NCI-H526 treated with DMSO at 0.1 percent for 48 hours (cell line): ENCODE results near the gene PIP5K1A.
"Not testable (repeated sequence)": the region's sequence is repeated elsewhere in the genome, so short reads cannot be mapped to it uniquely, and the experiment has no call there.

Experiments
- DNase-seq: peaks from one replicate; lab custom pipeline; 2025; lab: John Stamatoyannopoulos, UW

Gene PIP5K1A

DNA sequence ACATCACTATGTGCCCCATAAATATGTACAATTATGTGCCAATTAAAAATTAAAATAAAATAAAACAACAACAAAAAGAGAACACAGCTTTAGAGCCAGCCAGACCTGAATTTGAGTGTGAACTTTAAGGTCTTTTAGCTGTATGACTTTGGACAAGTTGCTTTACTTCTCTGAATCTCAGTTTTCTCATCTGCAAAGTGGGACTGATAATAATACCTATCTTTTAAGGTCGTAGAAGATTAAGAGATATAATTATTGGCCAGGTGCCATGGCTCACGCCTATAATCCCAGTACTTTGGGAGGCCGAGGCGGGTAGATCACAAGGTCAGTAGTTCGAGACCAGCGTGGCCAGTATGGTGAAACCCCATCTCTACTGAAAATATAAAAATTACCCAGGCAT, 5.0 kb upstream of the PIP5K1A start:
- DNase-seq: no peak

GRCh38 chr1:151193856-151194255, 4.5 kb upstream of the PIP5K1A start:
- DNase-seq: no peak

DNA sequence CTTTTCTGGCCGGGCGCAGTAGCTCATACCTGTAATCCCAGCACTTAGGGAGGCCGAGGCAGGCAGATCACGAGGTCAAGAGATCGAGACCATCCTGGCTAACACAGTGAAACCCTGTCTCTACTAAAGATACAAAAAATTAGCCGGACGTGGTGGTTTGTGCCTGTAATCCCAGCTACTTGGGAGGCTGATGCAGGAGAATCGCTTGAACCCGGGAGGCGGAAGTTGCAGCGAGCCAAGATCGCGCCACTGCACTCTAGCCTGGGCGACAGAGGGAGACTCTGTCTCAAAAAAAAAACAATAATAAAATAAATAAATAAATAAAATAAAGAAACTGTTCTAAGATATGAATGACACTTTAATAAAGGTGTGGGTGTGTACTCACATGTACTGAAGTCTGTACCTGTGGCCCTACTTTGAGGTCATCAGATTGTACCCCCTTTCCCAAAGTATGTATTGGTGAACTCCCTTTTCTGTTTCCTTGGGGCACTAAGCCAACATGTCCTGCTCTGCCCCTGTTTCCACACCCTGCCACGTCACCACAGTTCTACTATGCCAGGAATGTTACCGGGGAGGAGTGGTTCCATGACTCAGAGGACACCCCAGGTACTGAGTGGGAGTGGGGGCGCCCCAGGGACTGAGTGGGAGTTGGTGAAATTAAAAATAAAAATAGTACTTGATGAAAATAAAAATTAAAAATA, 3.3 kb upstream of the PIP5K1A start:
- not testable (repeated sequence) for DNase-seq

GRCh38 chr1:151196292-151196800, 2.0 kb upstream of the PIP5K1A start:
- DNase-seq: peak; percentile 98

DNA sequence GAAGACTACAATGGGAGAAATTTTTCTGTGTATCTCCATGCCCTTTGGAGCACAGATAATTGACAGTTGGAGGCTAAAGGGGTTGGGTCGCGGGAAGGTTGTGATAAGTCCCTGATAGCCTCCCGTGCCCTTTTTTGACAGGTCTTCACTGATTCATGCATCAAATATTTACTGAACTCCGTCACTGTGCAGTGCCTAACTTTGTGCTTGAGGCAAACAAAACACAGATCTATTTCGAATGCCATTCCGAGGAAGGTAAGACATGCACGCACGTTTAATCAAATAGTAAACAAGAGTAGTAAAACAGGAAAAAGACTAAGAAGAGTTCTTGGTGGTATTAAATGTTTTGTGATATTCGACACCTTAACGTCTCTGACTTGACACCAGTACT, 494 bp upstream of the PIP5K1A start:
- DNase-seq: no peak

DNA sequence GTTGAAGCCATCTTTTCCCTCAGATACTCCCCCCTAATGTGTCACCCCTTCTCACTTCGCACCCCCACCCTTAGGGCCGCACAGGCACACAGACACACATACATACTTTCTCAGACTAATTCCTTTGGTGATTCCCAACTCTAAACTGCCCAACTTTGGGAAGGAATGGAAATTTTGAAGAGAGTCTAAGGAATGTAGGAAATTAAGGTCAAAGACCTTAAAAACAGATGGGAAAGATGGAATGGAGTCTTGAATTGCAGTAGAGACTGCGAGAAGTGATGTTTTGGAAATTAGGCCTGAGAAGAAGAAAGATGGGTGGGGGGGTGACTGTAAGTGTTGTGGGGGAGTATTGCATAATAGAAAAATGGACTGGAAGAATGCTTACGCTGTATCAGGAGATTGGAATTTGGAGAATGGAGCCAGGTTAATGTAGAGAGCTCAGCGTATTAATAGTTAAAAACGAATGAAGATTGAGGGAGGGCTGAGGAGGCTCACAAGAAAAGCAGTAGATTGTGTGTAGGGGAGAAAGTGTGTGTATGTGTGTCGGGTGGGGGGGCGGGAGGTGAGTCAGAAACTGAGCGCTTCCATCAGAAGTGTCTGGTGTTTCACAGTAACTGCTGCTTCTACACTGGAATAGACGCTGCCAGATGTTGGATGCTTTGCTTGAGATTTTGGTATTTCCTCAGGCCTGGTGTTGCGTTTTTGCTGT, 1.7 kb downstream of the PIP5K1A start:
- no peak for DNase-seq

DNA sequence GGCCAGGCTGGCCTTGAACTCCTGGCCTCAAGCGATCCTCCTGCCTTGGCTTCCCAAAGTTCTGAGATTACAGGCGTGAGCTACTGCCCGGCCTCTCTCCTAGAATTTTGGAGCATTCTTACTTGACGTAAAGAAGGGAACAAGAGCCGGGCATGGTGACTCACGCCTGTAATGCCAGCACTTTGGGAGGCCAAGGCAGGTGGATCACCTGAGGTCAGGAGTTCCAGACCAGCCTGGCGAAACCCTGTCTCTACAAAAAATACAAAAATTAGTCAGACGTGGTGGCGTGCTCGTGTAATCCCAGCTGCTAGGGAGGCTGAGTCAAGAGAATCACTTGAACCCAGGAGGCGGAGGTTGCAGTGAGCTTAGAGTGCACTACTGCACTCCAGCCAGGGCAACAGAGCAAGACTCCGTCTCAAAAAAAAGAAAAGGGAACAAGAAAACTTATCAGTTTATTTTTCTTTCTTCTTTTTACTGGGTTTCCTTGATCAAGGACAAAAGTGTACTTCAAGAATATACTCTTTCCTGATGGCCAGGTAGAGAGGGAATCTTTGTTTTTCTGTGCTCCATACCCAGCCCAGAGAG, 7.1 kb downstream of the PIP5K1A start:
- not testable (repeated sequence) for DNase-seq

DNA sequence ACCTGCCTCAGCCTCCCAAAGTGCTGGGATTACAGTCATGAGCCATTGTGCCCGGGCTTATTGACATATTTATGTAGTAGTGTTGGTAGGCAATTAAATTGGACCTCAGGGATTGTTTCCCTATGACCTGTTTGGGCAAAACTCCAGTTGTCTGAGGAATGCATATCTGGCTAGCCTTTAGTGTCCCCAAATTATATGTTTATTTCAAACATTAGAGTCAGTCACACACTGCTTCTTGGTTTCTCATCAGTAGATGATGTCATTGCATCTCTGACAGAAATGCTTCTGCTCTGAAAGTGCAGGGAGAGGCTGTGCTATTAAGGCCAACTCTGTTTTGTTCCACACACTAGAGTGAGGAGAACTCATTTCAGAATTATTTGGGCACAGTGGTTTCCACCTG, 12.5 kb downstream of the PIP5K1A start:
- no peak for DNase-seq

DNA sequence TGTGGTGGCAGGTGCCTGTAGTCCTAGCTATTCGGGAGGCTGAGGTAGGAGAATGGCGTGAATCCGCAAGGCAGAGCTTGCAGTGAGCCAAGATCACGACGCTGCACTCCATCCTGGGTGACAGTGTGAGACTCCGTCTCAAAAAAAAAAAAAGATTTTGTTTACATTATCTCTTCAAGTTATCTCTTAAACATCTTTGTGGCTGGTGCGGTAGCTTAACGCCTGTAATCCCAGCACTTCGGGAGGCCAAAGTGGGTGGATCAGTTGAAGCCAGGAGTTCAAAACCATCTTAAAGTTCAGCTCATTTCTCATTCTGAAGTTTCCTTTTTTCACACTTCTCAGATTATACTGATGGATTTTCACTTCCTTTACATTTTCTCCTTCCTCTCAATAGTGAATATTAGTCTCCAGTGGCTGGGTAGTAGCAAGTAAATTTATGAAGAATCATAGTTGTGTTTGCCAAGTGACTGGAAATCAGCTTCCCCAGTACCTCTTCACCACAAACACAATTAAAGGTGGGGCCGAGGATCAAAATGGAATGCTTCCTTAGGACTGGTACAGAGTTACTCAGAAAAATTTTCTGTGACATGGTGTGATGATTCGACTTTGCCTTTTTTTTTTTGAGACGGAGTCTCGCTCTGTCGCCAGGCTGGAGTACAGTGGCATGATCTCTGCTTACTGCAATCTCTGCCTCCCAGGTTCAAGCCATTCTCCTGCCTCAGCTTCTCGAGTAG, 13.8 kb downstream of the PIP5K1A start:
- no peak for DNase-seq

DNA sequence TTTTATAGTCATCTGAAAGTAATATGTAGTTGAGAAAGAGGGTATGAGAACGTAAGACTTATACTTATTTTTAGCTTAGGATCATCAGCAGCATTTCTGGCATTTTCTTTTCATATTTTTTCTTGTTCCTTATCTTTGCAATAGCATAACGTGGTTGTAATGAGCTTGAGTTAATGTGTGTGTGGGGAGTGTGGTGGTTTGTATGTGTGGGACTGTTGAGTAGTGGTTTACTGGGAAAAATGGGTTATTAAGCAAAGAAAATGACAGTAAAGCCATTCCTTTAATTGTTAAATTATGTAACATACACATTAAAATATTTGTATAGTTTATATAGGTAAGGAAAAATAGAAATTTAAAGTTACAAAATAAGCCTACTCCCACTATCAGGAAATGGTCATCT, 15.2 kb downstream of the PIP5K1A start:
- DNase-seq: no peak

DNA sequence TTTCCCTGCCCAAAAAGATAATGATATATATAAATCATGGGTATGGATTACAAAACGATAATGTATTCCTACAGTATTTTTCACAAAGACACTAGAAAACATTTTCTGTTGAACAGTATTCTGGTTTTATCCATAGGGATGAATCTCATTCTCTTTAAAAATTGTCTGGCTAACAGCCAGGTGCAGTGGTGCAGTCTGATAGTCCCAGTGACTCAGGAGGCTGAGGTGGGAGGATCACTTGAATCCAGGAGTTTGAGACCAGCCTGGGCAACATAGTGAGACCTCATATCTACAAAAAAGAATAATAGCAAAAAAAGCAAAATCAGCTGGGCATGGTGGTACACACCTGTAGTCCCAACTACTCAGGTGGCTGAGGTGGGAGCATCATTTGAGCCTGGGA, 23.3 kb downstream of the PIP5K1A start:
- no peak for DNase-seq

- DNase-seq: no peak
These were observed 23.8 kb downstream of the PIP5K1A start for GRCh38 chr1:151222130-151222529.

DNA sequence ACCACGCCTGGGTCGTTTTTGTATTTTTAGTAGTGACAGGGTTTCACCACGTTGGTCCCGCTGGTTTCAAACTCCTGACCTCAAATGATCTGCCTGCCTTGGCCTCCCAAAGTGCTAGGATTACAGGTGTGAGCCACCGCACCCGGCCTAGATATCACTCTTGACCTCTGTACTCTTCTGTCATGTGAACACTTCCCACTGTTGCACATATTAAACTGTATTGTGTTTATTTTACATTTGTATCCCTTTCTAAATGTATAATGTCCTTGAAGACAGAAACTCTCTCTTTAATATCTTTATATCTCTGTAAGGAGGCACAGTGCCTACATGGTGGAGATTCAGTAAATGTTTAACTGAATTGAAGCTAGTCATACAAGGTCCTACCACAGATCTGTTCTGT, 36.9 kb downstream of the PIP5K1A start:
- no peak for DNase-seq

DNA sequence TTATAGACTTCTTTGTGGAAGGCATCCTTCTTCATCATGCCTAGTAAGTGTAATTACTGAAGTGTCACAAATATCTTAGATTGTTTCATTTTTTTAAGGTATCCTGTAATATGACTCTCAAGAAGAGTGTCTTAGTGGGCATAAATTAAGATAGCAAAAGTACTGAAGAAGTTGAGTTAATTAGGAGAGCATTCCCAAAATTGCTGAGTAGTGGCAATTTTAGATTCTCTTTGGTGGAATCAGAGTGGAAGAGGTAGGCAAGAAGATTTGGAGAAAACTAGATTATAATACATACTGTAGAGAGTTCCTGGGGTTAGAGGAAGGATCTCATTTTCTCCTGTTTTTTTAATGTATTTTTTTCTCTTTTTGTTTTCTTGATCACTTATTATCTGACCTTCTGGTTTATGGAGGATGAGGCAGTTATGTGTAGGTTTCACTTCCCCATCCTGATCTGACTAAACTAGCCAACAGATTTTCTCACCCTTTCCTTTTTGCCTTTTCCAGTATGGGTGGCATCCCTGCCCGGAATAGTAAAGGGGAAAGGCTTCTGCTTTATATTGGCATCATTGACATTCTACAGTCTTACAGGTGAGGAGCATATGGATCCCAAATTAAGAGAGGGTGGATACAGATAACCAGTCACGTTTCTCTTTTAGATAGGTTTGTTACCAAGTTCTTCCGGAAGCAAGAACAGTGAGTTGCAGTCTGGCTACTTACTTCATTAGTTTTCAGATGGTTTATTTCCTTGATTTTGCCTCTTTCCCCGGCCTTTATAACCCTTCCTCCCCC, 39.5 kb downstream of the PIP5K1A start:
- no peak for DNase-seq

DNA sequence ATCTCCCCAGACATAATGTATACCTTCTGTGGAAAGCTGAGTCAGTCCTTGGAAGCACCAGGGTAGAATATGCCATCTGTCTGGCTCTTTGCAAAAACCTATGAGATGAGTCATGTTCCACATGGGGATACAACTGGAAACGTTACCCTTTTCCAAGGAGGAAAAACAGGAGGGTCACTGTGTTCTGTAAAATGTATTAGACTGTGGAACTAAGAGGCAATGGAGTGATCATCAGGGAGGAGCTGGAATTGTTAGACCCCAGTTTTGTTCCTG, 40.1 kb downstream of the PIP5K1A start:
- no peak for DNase-seq

GRCh38 chr1:151242442-151242841, 44.1 kb downstream of the PIP5K1A start:
- DNase-seq: no peak

DNA sequence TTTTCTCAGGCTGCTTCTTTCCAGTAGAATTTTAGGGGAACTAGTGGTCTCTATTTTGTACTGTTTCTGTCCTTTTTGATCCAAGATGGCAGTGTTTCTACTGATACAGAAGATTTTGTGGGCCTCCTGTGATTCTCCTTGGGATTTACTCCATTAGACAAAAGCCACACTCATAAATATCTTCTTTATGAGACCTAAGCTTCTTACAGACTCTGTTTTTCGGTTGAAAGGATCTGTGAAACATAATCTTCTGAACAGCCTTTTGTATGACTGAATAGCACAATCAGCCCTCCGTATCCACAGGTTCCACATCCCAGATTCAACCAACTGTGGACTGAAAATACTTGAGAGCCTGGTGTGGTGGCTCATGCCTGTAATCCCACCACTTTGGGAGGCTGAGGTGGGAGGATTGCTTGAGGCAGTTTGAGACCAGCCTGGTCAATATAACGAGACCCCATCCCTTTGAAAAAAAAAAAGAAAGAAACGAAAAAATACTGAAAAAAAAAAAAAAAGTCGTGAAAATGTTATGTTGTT, 45.4 kb downstream of the PIP5K1A start:
- DNase-seq: no peak

DNA sequence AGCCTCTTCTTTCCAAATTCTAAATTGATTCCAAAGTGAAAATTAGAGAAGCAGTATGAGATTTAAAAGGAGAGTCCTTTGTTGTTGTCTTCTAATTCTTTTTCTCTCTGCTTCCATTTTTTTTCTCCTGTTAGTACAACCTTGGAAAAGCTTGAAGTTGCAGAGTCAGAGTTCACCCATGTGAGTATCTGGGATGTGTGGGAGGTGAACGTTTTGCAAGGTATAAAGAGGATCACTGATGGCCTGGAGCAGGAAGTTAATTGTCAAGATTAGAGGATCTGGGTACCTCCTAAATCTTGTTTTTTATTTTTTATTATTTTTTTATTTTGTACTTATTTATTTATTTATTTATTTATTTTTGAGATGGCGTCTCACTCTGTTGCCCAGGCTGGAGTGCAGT, 48.4 kb downstream of the PIP5K1A start:
- no peak for DNase-seq

GRCh38 chr1:151251656-151252470, 53.5 kb downstream of the PIP5K1A start:
- DNase-seq: peak; percentile 98
